Activated CD8-positive, alpha-beta memory T cell treated with anti-CD3 and anti-CD28 coated beads for 36 hours (primary cell): Measurements from ENCODE around the gene POLR2H. TPM values are rescaled to one million over a fixed set of nuclear protein-coding genes. Genes with fewer than 3 reads are reported as not detected.
"Not testable (repeated sequence)": the region's sequence is repeated elsewhere in the genome, so short reads cannot be mapped to it uniquely, and the experiment has no call there.

Experiments used
- CTCF ChIA-PET: fragments of 350-600 bp; sonication (Branson Sonifier 250); formaldehyde crosslinking; loops from one replicate; lab custom pipeline; 2021; ENCODE audit warnings: antibody characterized with exemption; lab: Charles Lee
- POLR2A ChIA-PET: fragments of 350-600 bp; sonication (Branson Sonifier 250); formaldehyde crosslinking; loops from one replicate; lab custom pipeline; 2021; ENCODE audit warnings: antibody characterized with exemption; lab: Charles Lee
- total RNA-seq, 2 experiments: library from RNA; stranded (reverse); gene quantifications; one replicate each; pipeline ENCODE4 v1.2.3, GENCODE V29; 2021

POLR2H gene
- total RNA-seq, 2 experiments from 2014 or later: 188 to 190 TPM

DNA sequence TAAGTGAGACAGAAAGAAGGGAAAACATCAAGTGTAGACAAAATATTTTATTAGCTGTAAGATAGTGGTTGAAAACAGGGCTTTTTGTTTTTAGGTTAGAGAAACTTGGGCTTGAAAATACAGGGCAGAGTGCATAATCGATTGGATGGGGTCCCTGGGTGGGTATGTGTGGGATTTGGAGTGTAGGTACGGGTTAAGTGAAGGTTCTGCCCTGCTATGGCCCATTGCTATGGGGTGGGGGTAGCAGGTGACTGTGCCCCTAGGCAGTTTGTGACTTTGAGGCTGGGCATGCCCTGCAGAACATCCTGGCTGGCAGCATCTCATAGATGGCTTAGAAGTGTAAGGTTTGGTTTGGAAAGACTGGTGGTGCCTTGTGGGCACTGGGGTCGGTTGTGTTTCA, 27.8 kb upstream of the POLR2H start:
- POLR2A ChIA-PET: no interaction called here
- CTCF ChIA-PET: no interaction called here

DNA sequence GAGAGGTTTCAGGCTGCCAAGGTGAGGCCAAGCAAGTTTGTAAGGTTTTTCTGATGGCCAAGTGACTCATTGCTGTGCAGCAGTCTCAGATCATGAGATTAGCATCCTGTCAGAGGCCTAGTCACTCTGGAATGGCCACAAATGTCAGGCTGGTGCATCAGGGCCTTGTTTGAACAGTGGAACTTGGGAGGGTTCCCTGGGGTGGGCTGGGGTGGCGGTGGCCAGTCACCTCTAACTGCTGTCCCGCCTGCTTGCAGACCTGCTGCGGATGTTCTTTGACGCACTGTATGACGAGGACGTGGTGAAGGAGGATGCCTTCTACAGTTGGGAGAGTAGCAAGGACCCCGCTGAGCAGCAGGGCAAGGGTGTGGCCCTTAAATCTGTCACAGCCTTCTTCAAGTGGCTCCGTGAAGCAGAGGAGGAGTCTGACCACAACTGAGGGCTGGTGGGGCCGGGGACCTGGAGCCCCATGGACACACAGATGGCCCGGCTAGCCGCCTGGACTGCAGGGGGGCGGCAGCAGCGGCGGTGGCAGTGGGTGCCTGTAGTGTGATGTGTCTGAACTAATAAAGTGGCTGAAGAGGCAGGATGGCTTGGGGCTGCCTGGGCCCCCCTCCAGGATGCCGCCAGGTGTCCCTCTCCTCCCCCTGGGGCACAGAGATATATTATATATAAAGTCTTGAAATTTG, 26.9 kb upstream of the POLR2H start:
- ChIA-PET CTCF (no interaction called here), POLR2A (interaction anchor here (0.9 kb wide), 1 partner anchor 19 kb away, joined by 3 read pairs; no protein-coding TSS in a partner anchor)

DNA sequence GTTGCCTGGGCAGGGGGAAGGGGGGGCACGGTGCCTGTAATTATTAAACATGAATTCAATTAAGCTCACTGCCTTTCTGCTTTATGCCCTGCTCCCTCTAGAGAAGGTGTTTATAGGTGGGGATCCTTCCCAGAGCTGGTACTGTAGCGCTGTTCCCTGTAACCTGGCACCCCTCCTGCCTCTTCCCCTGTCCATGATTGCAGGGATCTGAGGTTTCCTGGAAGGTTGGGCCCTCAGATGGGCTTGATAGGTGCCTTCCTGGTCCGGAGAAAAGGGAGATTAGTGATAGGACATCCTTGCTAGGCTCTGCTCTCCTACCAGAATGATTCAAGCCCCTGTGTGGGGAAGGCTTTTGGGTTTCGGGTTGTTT, 26.2 kb upstream of the POLR2H start:
- CTCF ChIA-PET: no interaction called here
- POLR2A ChIA-PET: interaction anchor here (0.9 kb wide), 1 partner anchor 18 kb away, joined by 3 read pairs; no protein-coding TSS in a partner anchor

DNA sequence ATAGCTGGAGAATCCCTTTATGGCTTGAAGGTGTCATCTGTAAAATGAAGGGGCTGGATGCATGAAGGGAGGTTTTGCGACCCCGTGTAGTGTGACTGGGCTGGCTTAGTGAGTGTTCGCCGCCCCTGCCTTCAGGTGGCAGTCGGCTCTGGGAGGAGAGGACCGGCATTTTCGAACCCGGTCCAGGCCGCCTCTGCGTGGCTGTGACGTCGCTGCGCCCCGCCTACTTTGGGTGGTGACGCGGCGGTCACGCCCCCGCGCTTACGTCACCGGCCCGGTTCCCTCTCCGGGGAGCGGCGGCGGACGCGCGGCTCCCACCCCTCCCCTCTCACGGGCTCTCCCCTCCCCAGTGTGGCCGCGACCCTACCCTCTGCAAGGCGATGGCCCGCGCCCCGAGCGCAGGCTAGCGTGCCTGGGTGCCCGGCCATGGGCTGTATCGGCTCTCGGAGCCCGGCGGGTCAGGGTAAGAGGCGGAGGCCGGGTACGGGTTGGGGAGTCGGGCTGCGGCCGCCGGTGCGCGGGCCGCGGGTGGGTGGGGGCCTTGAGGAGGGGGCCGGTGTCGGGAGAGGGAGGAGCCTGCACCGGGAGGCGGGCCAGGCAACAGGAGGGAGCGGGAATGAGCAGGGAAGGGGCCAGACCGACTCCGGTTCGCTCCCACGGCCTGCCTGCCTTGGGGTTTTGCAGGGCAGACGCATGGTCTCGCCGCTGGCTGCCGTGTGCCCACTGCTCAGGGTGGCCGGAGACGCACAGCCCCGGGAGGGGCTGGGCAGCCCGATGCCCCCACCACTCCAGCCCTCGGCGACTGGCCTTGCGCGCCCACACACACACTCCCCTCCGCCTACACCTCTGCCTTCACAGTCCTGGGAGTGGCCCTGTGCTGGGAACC, 25.6 kb upstream of the POLR2H start:
- CTCF ChIA-PET: no interaction called here
- POLR2A ChIA-PET: interaction anchor here (0.9 kb wide), 1 partner anchor 18 kb away, joined by 3 read pairs; no protein-coding TSS in a partner anchor

DNA sequence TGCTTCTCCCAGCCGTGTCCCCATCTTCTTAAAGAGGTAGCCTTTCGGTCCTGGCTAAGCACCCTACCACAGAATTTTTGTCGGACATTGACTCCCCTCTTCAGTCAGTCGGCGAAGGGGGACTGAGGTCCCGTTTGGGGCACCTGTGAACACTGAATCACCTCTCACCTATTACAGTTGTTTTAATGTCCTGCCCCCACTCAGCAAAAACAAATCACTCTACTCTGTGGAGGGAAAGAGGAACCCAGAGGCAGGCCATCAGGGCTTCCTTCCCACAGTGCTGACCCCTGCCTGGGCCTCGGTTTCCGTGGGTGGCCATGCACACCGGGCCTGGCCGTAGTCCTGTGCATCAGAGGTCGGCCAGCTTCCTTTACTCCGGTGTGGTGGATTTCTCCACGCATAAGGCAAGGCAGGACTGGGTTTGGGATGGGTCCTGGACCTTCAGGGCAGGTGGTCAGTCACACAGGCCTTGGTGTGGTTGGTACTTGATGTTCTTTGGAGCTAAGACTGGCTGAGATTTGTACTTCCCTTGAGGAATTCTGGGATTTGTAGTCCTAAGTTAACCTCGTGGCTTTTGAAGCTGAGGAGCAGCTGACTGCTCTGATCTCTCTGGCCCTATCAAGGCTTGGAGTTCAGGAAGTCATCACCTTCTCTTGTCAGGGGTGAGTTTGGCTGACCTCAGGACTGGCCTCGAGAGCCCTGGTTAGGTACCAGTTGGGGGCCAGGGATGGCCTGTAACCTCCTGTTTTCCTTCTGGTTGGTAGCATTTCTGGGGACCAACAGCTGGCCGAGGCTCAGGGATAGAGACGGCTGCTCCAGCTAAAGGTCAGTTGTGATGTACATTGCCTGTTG, 24.7 kb upstream of the POLR2H start:
- ChIA-PET CTCF (interaction anchor here (2.1 kb wide), 1 partner anchor 109 kb away, joined by 6 read pairs; no protein-coding TSS in a partner anchor), POLR2A (interaction anchor here (0.6 to 0.7 kb wide), 2 partner anchors 27 to 163 kb away, joined by 3 read pairs; no protein-coding TSS in a partner anchor)

DNA sequence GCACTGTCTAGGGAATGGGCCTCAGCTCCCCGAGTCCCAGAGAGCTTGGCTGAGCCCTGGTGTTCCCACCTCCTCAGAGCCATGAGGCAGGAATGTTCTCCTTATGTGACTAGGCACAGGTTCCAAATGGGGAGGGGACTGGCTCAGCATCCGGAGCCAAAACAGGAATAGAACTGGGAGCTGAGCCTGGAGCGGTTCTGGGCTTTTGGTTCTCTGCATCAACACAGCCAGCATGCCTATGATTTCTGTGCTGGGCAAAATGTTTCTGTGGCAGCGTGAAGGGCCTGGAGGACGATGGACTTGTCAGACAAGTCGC, 24.2 kb upstream of the POLR2H start, which contains the start of gene FAM131A:
TSS of gene FAM131A (plus strand) at position 202 of the 316 bp plus-strand sequence. CDS start at position 233, 31 bp downstream.
- CTCF ChIA-PET: interaction anchor here (2.1 kb wide), 1 partner anchor 110 kb away, joined by 6 read pairs; no protein-coding TSS in a partner anchor

DNA sequence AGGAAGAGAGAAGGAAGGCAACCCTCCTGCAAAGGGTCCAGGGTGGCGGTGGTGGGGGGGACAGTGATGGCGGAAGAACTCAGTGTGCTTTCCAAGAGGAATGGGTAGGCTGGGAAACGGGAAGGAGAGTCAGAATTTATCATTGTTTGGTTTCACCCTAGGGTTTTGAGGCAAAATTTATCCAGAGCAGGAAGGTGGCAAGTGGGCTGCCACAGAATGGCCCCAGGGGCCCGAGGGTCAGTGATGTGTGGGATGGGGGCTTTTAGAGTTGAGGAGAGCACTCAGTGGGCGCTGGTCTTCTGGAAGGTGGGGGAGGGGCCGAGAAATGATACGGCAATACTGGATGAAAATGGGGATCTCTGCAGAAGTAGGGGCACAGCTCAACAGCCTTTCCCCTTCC, 23.5 kb upstream of the POLR2H start:
- POLR2A ChIA-PET: no interaction called here

More for the DNA sequence above, 24.2 kb upstream of the POLR2H start, which contains the start of gene FAM131A:
- POLR2A ChIA-PET: interaction anchor here (0.6 to 0.7 kb wide), 2 partner anchors 26 to 163 kb away, joined by 3 read pairs; no protein-coding TSS in a partner anchor

DNA sequence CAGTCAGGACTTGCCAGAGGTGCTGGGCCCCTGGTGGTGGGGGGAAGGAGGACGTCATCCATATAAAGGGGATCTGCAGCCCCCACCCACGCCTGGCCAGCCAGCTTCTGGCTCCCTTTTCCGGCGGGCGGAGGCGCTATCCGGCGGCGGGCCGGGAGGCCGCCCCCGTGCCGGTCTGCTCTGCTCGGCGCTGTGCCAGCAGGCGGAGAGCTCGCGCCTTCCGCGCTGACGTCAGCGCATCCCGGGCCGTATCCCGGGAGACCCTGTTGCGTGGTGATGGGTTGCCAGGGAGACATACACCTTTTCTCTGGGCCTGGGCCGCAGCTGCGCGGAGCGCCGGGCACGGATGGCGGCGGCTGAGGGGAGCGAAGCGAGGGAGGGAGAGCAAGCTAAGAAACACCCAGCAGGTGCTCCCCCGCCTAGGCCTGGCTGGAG, 23.0 kb upstream of the POLR2H start:
- POLR2A ChIA-PET: interaction anchor here (1.2 kb wide), 1 partner anchor 22 kb away, joined by 3 read pairs; no protein-coding TSS in a partner anchor
- CTCF ChIA-PET: interaction anchor here (0.9 to 2.1 kb wide), 3 partner anchors 15 to 162 kb away, joined by 3 to 6 read pairs (median 3); no protein-coding TSS in a partner anchor

More for the DNA sequence above, 23.5 kb upstream of the POLR2H start:
- CTCF ChIA-PET: interaction anchor here (0.9 to 2.1 kb wide), 3 partner anchors 16 to 163 kb away, joined by 3 to 6 read pairs (median 3); no protein-coding TSS in a partner anchor

DNA sequence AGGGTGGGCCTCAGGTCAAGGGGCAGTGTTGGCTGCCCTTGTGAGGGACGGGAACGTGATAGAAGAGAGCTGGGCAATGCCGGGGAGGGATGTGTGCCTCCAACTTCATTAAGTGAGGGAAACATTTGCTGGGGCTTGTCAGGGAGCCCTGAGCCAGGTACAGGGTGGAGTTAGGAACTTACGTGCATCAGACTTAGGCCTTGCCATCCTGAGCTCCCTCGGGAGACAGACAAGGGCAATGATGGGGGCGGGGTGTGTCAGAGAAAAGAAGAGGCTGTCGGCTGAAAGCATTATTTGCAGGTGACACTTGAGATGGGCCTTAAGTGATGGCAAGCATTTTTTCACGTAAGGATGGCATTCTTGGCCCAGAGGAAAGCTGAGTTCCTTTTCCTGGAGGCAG, 22.5 kb upstream of the POLR2H start:
- ChIA-PET POLR2A (interaction anchor here (1.2 kb wide), 1 partner anchor 22 kb away, joined by 3 read pairs; no protein-coding TSS in a partner anchor), CTCF (interaction anchor here (0.9 to 2.1 kb wide), 3 partner anchors 15 to 162 kb away, joined by 3 to 6 read pairs (median 3); no protein-coding TSS in a partner anchor)

DNA sequence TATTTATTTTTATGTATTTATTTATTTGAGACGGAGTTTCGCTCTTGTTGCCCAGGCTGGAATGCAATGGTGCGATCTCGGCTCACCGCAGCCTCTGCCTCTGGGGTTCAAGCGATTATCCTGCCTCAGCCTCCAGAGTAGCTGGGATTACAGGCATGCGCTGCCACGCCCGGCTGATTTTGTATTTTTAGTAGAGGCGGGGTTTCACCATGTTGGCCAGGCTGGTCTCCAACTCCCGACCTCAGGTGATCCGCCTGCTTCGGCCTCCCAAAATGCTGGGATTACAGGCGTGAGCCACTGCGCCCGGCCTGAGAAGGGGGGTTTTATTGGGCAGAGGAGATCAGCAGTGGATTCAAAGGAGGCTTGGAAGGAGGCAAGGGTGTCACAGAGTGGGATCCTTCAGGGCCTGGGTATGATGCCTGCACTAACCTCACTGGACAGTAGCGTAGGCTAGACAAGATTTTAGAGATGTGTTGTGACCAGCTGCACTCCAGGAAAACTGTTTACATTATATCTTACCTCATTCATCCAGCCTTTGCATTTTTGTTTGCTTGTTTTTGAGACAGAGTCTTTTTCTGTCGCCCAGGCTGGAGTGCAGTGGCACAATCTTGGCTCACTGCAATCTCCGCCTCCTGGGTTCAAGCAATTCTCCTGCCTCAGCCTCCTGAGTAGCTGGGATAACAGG, 21.9 kb upstream of the POLR2H start:
- CTCF ChIA-PET: not testable (repeated sequence)
- POLR2A ChIA-PET: interaction anchor here (1.2 kb wide), 1 partner anchor 21 kb away, joined by 3 read pairs; no protein-coding TSS in a partner anchor

DNA sequence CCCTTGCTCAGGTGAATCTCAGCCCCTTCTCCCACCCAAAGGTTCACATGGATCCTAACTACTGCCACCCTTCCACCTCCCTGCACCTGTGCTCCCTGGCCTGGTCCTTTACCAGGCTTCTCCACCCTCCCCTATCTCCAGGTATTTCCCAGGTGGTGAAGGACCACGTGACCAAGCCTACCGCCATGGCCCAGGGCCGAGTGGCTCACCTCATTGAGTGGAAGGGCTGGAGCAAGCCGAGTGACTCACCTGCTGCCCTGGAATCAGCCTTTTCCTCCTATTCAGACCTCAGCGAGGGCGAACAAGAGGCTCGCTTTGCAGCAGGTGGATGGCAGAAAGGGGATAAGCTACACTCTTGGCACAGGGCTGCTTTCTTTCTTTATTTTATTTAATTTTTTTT, 19.6 kb upstream of the POLR2H start:
- ChIA-PET CTCF (no interaction called here), POLR2A (no interaction called here)

DNA sequence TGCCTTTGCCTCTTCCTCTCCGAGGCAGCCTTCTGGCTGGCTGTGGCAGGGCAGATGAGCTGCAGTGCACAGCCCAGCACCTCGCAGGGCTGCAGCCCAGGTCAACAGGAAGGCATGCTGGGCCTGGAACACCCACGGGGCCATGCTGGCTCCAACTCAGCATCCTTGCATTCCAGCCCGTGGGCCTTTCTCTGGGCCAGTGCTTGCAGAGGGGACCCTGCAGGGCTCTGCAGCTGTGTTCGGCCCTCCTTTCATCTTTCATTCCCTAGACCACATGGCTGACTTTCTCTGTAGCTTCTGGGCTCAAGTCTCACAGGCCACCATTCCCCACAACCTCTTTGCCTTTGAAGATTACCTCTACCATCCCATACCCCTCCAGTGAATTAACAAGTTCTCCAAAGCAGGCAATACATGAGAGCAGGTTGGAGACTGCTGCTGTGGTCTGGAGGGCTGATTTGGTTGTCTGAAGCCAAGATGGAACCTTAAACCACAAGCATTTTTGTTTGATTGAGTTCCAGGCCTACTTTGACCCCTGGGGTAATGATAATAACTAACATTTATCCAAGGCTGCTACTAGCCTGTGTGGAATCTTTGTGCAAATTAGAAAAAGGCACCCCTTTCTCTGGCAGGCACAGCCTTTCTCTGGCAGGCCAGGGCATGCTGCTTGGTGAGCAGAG, 18.2 kb upstream of the POLR2H start:
- CTCF ChIA-PET: no interaction called here
- POLR2A ChIA-PET: no interaction called here

DNA sequence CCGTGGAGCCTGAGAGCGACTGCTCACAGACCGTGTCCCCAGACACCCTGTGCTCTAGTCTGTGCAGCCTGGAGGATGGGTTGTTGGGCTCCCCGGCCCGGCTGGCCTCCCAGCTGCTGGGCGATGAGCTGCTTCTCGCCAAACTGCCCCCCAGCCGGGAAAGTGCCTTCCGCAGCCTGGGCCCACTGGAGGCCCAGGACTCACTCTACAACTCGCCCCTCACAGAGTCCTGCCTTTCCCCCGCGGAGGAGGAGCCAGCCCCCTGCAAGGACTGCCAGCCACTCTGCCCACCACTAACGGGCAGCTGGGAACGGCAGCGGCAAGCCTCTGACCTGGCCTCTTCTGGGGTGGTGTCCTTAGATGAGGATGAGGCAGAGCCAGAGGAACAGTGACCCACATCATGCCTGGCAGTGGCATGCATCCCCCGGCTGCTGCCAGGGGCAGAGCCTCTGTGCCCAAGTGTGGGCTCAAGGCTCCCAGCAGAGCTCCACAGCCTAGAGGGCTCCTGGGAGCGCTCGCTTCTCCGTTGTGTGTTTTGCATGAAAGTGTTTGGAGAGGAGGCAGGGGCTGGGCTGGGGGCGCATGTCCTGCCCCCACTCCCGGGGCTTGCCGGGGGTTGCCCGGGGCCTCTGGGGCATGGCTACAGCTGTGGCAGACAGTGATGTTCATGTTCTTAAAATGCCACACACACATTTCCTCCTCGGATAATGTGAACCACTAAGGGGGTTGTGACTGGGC, 16.8 kb upstream of the POLR2H start:
- POLR2A ChIA-PET: interaction anchor here (0.6 kb wide), 1 partner anchor 486 kb away, joined by 4 read pairs; no protein-coding TSS in a partner anchor
- CTCF ChIA-PET: no interaction called here

DNA sequence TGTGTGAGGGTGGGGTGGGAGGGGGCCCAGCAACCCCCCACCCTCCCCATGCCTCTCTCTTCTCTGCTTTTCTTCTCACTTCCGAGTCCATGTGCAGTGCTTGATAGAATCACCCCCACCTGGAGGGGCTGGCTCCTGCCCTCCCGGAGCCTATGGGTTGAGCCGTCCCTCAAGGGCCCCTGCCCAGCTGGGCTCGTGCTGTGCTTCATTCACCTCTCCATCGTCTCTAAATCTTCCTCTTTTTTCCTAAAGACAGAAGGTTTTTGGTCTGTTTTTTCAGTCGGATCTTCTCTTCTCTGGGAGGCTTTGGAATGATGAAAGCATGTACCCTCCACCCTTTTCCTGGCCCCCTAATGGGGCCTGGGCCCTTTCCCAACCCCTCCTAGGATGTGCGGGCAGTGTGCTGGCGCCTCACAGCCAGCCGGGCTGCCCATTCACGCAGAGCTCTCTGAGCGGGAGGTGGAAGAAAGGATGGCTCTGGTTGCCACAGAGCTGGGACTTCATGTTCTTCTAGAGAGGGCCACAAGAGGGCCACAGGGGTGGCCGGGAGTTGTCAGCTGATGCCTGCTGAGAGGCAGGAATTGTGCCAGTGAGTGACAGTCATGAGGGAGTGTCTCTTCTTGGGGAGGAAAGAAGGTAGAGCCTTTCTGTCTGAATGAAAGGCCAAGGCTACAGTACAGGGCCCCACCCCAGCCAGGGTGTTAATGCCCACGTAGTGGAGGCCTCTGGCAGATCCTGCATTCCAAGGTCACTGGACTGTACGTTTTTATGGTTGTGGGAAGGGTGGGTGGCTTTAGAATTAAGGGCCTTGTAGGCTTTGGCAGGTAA, 16.0 kb upstream of the POLR2H start:
- CTCF ChIA-PET: interaction anchor here (0.6 kb wide), 1 partner anchor 10 kb away, joined by 3 read pairs; no protein-coding TSS in a partner anchor
- POLR2A ChIA-PET: no interaction called here

DNA sequence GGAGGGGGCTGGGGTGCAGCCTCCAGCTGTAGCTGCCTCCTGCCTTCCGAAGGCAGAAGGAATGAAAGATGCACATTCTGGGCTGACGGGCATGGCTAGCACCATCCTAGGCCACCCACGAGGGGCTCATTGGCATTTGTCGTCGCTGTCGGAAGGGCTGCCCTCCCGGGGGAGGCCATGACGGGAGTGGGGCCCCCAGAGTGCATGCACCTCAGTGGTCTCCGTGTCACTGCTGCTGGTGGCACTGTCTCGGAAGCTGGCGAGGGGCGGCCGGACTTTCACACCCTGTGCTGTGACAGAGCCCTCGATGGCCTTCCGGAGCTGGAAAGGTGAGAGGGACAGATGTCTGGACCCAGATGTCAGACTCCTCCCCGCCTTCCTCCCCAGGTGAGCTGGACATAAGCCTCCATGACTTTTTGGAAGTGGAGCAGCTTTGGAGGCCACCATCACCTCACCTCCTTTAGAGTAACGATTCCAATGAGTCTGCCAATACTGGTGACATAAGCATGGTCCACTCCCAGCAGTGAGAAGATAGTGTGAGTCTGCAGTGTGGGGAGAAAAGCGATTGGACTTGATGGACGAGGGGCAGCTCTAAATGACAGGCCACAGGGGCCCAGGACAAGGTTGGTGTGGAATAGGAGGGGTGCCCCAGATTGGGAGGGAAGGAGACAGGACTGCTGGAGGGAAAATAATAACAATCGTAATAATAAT, 14.9 kb upstream of the POLR2H start:
- CTCF ChIA-PET: interaction anchor here (1.1 kb wide), 1 partner anchor 12 kb away, joined by 3 read pairs; no protein-coding TSS in a partner anchor
- POLR2A ChIA-PET: no interaction called here
